Suprapubic skin (tissue), 4 donors: ENCODE data around the gene IFI27L2. TPM values are rescaled to one million over a fixed set of nuclear protein-coding genes. Genes with fewer than 3 reads are reported as not detected.

ENCODE experiments used
- DNase-seq, 2 donors: peaks; one replicate each; pipeline ENCODE4 v3.0.0-alpha.2; 2019; ENCODE audit warnings: low spot score in 2 of 2
- H3K27ac ChIP-seq: fragments of 200-600 bp; sonication (generic); one replicate; pipeline ENCODE4 v1.5.1; 2019
- H3K27me3 ChIP-seq: fragments of 200-600 bp; sonication (generic); one replicate; pipeline ENCODE4 v1.5.1; 2019
- H3K36me3 ChIP-seq: fragments of 200-600 bp; sonication (generic); one replicate; pipeline ENCODE4 v1.5.1; 2019
- H3K4me1 ChIP-seq: fragments of 200-600 bp; sonication (generic); one replicate; pipeline ENCODE4 v1.5.1; 2019
- H3K4me3 ChIP-seq: fragments of 200-600 bp; sonication (generic); one replicate; pipeline ENCODE4 v1.5.1; 2019; ENCODE audit warnings: mild to moderate bottlenecking
- H3K9me3 ChIP-seq: fragments of 200-600 bp; sonication (generic); one replicate; pipeline ENCODE4 v1.5.1; 2019
- EP300 ChIP-seq: sonication (generic); formaldehyde crosslinking; IDR thresholded peaks from one replicate; pipeline ENCODE4 v1.6.1; 2017; ENCODE audit warnings: antibody characterized with exemption
- POLR2A ChIP-seq, 2 donors: fragments of 450-650 bp; IDR thresholded peaks; one replicate each; pipeline ENCODE4 v1.6.1; 2017; ENCODE audit warnings: antibody characterized with exemption in 2 of 2, mild to moderate bottlenecking in 2 of 2, moderate library complexity in 2 of 2
- POLR2AphosphoS5 ChIP-seq, 3 donors: sonication (generic); formaldehyde crosslinking; IDR thresholded peaks; one replicate each; pipeline ENCODE4 v1.6.1; 2017; ENCODE audit warnings: antibody characterized with exemption in 3 of 3
- WGBS: methylation state at CpG from one replicate; pipeline ENCODE4 v1.1.5; 2018; 5-methylcytosine and 5-hydroxymethylcytosine counted together
- total RNA-seq, 4 donors: library from RNA; depleted of rRNA; stranded (reverse); fragments of >200 nt; gene quantifications; one replicate each; pipeline ENCODE4 v1.1.0, GENCODE V29; 2016
- TF ChIP-seq, protein P1 (sequence below), 2 donors: fragments of 200-600 bp in 1 of 2; fragments of 450-650 bp in 1 of 2; sonication (generic) in 1 of 2; IDR thresholded peaks; one replicate each; pipeline ENCODE4 v1.5.1; 2016 to 2019; ENCODE audit warnings: antibody characterized with exemption in 2 of 2, mild to moderate bottlenecking in 1 of 2, moderate library complexity in 1 of 2

Gene IFI27L2
- total RNA-seq, 4 donors from 2014 or later = 29.9 to 87.6 (median 61.1) TPM

DNA sequence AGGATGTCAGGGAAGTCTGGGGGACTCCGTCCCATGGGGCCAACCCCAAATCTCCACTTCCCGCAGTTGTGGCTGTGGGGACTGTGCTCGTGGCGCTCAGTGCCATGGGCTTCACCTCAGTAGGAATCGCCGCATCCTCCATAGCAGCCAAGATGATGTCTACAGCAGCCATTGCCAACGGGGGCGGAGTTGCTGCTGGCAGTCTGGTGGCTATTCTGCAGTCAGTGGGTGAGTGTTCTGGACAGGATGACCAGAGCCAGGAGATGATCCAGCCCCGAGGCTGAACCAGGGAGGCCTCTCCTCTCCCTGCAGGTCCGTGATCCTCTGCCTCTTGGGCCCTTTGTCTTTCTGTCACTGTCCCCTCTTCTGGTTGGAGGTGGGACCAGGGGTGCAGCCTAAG is 27.7 kb downstream of the IFI27L2 start:
- DNase-seq = no peak
- Histone ChIP-seq H3K9me3 (no peaks in the 10 kb centered on the region), H3K4me3 (no peak overlapping the region), H3K4me1 (peaks cover 7% of the 10 kb centered on the region), H3K27me3 (no peaks in the 10 kb centered on the region), H3K27ac (no peak overlapping the region), H3K36me3 (no peaks in the 10 kb centered on the region)
- TF ChIP-seq POLR2AphosphoS5 (IDR thresholded peaks at IDR 0.05) (no peak), EP300 (no peak), POLR2A (IDR thresholded peaks at IDR 0.05) (no peak)
- TF ChIP-seq, protein P1, sequence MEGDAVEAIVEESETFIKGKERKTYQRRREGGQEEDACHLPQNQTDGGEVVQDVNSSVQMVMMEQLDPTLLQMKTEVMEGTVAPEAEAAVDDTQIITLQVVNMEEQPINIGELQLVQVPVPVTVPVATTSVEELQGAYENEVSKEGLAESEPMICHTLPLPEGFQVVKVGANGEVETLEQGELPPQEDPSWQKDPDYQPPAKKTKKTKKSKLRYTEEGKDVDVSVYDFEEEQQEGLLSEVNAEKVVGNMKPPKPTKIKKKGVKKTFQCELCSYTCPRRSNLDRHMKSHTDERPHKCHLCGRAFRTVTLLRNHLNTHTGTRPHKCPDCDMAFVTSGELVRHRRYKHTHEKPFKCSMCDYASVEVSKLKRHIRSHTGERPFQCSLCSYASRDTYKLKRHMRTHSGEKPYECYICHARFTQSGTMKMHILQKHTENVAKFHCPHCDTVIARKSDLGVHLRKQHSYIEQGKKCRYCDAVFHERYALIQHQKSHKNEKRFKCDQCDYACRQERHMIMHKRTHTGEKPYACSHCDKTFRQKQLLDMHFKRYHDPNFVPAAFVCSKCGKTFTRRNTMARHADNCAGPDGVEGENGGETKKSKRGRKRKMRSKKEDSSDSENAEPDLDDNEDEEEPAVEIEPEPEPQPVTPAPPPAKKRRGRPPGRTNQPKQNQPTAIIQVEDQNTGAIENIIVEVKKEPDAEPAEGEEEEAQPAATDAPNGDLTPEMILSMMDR (IDR thresholded peaks at IDR 0.05) = no peak
- 100% methylated on average over 1 of the region's 10 CpGs for WGBS

DNA sequence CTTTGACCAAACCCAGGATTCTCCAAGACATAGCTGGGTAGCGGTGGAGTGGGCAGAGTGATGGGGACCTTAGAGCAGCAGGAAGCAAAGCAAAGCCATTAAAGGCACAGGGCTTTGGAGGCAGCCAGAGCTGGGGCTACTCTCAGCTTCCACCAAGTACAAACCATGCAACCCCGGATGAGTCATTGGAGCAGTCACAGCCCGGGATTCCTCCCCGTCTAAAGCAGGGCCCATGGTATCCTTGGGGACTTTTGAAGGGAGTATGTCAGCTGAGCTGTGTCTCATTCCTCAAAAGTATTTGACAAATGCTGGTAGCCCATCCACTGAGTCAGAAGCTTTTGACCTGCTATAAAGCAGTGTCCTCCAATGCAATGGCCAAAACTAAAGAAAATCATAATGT is 28.6 kb downstream of the IFI27L2 start:
- no peaks in the 10 kb centered on the region for H3K36me3 ChIP-seq
- peaks cover 7% of the 10 kb centered on the region for H3K4me1 ChIP-seq
- no peak for TF ChIP-seq EP300
- DNase-seq = no peak
- no peaks in the 10 kb centered on the region for H3K27me3 ChIP-seq
- H3K9me3 ChIP-seq = no peaks in the 10 kb centered on the region
- H3K27ac ChIP-seq = no peak overlapping the region
- 80% methylated on average over 1 of the region's 4 CpGs for WGBS
- H3K4me3 ChIP-seq = no peak overlapping the region

DNA sequence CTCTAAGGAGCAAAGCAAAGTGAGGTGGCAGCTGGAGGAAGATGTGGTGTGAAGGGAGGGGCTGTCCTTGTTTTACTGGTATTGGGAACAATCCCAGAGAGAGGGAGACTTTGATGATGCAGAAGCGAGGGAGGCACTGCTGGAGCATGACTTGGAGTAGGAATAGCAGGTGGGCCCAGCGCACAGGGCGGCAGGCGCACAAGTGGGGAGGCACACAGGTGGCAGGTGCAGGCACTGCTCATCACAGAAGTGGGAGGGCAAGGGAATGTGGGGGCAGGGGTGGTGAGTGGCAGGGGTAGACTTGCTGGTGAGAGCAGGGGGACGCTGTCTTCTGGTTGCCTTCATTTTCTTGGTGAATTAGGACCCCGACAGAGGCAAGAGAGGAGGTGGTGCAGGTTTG is 30.4 kb downstream of the IFI27L2 start:
- TF ChIP-seq, protein P1 (IDR thresholded peaks at IDR 0.05) = no peak
- TF ChIP-seq EP300 (no peak), POLR2AphosphoS5 (IDR thresholded peaks at IDR 0.05) (no peak), POLR2A (IDR thresholded peaks at IDR 0.05) (no peak)
- 88% methylated on average over 6 of the region's 6 CpGs for WGBS
- Histone ChIP-seq H3K4me3 (no peak overlapping the region), H3K27me3 (no peaks in the 10 kb centered on the region), H3K36me3 (no peaks in the 10 kb centered on the region), H3K27ac (no peak overlapping the region), H3K4me1 (peaks cover 7% of the 10 kb centered on the region), H3K9me3 (no peaks in the 10 kb centered on the region)
- DNase-seq = no peak

DNA sequence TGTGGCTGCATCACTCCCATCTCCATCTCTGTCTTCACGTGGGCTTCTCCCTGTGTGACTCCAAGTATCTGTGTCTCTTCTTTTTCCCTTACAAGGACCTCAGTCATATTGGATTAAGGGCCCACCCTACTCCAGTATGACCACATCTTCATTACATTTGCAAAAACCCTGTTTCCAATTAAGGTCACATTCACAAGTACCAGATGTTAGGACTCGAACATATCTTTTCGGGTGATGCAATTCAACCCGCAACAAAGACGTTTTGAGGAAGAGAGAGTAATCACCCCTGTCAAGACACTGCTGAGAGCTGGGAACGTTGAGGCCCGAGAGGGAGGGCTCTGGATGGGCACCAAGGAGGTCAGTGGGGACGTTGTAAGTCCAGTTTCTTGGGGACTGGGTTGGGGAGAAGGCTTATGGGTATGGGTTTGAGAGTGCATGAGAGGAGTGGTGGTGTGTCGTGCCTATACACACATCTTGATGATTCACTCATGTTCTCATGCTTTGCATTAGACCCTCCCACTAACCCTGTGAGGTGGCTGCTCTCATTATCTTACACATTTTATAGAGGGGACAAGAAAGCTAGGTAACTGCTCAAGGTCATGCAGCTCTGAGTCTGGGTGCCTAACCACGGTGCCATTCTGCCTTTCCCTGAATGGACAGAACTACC is 30.9 kb downstream of the IFI27L2 start:
- TF ChIP-seq, protein P1 (IDR thresholded peaks at IDR 0.05) = no peak
- TF ChIP-seq EP300 = no peak
- TF ChIP-seq POLR2A (IDR thresholded peaks at IDR 0.05) = no peak
- peak in 2 of 3 donors; percentile 15 to 72 for TF ChIP-seq POLR2AphosphoS5 (IDR thresholded peaks at IDR 0.05)
- Histone ChIP-seq H3K36me3 (no peaks in the 10 kb centered on the region), H3K4me1 (peaks cover 7% of the 10 kb centered on the region), H3K4me3 (no peak overlapping the region), H3K27ac (no peak overlapping the region), H3K27me3 (no peaks in the 10 kb centered on the region), H3K9me3 (no peaks in the 10 kb centered on the region)
- 60% methylated on average over 10 of the region's 10 CpGs for WGBS
- no peak for DNase-seq

DNA sequence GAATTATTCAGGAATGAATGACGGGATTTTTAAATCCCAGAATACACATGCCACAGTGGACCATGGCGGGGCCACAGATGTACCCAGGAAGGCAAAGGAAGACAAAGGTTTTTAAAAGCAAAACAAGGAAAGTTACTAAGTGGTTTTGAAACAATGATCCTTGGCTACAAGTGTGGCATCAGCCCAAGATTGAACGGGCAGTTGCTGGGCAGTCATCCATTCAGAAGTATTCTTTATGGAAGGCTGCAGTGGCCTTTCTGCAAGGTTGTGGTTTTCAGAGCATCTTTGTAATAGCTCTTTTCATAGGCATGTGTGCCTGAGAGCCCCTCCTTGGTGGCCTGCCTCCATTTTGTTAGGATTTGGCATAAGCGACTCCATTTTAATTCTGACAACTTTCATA is 32.3 kb downstream of the IFI27L2 start:
- H3K4me1 ChIP-seq = peaks cover 7% of the 10 kb centered on the region
- no peak overlapping the region for H3K4me3 ChIP-seq
- H3K27me3 ChIP-seq = no peaks in the 10 kb centered on the region
- 95% methylated on average over 4 of the region's 4 CpGs for WGBS
- TF ChIP-seq POLR2A (IDR thresholded peaks at IDR 0.05) (no peak), POLR2AphosphoS5 (IDR thresholded peaks at IDR 0.05) (no peak), EP300 (no peak)
- TF ChIP-seq, protein P1 (IDR thresholded peaks at IDR 0.05) = no peak
- no peaks in the 10 kb centered on the region for H3K9me3 ChIP-seq
- no peak for DNase-seq
- H3K36me3 ChIP-seq = no peaks in the 10 kb centered on the region
- H3K27ac ChIP-seq = no peak overlapping the region

DNA sequence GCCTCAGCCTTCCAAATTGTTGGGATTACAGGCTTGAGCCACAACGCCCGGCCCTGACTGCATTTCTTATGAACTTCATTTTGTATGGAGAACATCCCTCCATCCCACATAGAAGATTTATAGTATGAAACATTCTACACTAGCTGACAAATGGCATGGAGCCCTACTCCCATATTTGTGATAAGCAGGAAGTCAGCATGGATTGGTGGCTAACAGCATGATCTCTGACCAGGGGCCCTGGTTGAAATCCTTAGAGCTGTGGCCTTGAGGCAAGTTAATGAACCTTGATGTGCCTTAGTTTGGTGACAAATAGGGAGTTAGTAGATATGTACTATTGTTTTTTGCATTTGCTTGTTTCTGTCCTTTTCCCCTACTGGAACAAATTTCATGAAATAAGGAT is 36.0 kb downstream of the IFI27L2 start:
- no peaks in the 10 kb centered on the region for H3K36me3 ChIP-seq
- no peaks in the 10 kb centered on the region for H3K9me3 ChIP-seq
- peaks cover 2% of the 10 kb centered on the region for H3K4me1 ChIP-seq
- DNase-seq = no peak
- WGBS = 97% methylated on average over 2 of the region's 2 CpGs
- no peak overlapping the region for H3K27ac ChIP-seq
- no peaks in the 10 kb centered on the region for H3K27me3 ChIP-seq
- no peak overlapping the region for H3K4me3 ChIP-seq
- TF ChIP-seq, protein P1 (IDR thresholded peaks at IDR 0.05) = no peak
- no peak for TF ChIP-seq POLR2A (IDR thresholded peaks at IDR 0.05)
- no peak for TF ChIP-seq POLR2AphosphoS5 (IDR thresholded peaks at IDR 0.05)
- no peak for TF ChIP-seq EP300
